HG02642 (cell line): ENCODE measurements around the gene UBR1.
"Not testable (repeated sequence)": the region's sequence is repeated elsewhere in the genome, so short reads cannot be mapped to it uniquely, and the experiment has no call there.

Experiments
- ATAC-seq: cut with Tn5 transposase; IDR thresholded peaks from one replicate; pipeline ENCODE4 v1.9.1; 2021; ENCODE audit warnings: mild to moderate bottlenecking; ENCODE audit not compliant: unreplicated experiment, poor library complexity

Gene UBR1

GRCh38 chr15:43070249-43070648 lies 35.6 kb downstream of the UBR1 start:
- ATAC-seq: no peak

GRCh38 chr15:43067717-43068461 lies 37.9 kb downstream of the UBR1 start:
- ATAC-seq: no peak

GRCh38 chr15:43056696-43057095 lies 49.1 kb downstream of the UBR1 start:
- no peak for ATAC-seq

- no peak for ATAC-seq
These were observed 53.0 kb downstream of the UBR1 start for GRCh38 chr15:43052860-43053259.

DNA sequence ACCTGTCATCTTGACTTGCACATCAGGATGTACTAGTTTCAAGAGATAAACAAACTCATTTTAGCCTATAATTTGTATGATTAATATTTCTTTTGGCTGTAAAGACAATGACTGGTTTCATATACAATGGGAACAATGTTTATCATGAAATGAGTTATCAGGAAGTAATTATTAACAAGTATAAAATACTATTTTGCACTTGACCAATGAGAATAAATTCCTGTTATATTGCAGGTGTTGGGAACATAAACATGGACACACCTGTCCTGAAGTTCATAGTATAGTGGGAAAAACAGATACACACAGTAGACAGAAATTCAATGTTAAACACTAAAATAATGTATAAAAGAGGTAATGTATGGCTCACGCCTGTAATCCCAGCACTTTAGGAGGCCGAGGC lies 56.9 kb downstream of the UBR1 start:
- no peak for ATAC-seq

DNA sequence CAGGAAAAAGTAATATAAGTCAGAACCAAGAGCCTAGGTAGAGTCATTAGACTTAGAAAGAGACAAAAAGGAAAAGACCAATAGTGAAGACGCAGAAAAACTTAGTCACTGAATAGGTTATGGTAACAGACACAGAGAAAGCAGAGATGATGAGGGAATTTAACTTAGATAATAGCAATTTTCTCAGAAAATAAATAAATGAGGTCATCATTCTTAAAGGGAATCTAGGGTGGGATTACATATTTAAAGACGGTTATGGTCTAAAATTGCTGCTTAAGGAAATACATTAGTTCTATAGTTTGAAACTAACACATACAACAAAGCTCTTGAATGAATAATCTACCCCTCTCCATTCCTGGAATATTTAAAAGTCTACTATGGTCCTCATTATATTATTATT lies 59.4 kb downstream of the UBR1 start:
- ATAC-seq: no peak

- ATAC-seq: no peak
These were observed 63.0 kb downstream of the UBR1 start for GRCh38 chr15:43042885-43043284.

DNA sequence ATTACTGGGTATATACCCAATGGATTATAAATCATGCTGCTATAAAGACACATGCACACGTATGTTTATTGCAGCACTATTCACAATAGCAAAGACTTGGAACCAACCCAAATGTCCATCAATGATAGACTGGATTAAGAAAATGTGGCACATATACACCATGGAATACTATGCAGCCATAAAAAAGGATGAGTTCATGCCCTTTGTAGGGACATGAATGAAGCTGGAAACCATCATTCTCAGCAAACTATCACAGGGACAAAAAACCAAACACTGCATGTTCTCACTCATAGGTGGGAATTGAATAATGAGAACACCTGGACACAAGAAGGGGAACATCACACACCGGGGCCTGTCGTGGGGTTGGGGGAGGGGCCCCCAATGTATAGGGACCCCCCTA lies 64.8 kb downstream of the UBR1 start:
- ATAC-seq: not testable (repeated sequence)

DNA sequence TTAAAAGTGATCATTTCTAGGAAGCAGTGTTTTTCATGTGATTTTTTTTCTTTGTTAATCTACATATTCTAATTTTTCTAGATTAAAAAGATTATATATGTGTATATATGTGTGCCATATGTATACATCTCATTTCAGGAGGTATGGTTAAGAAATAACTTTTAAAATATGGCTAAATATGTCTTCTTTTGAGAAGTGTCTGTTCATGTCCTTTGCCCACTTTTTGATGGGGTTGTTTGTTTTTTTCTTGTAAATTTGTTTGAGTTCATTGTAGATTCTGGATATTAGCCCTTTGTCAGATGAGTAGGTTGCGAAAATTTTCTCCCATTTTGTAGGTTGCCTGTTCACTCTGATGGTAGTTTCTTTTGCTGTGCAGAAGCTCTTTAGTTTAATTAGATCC lies 70.6 kb downstream of the UBR1 start:
- ATAC-seq: not testable (repeated sequence)

DNA sequence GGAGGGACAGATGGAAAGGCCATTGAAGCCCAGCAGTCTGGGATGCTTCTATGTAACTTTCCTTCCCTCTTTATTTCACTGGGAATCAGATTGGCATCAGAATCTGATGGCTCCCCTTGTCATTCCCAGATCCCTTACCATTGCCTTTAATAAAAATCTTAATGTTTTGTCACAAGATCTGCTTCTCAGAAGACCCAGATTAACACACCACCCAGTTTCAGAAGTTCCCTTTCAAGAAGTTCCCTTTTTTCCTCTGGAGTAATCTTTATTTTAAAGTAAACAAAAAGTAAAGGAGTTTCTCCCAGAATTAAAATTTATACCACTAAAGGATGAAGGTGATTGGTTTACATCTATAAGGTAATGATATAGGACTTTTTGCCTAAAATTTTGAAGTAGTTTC lies 76.4 kb downstream of the UBR1 start:
- no peak for ATAC-seq

DNA sequence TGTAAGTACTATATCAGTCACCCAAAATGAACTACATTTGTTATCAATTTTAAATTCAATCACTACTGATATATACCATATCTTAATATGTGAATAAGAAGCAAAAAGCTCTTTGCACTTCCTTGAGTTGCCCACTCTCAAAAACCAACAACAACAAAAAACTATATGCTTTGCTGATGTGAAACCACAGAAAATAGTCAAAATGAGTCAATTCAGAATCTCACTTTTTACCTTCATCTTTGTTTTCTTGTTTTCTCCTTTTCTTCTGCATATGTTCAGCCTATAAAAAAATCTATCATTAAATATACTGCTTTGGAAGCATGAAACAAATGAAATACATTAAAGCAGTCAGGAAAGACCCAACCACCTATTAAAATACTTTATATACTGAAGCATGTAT lies 80.7 kb downstream of the UBR1 start:
- no peak for ATAC-seq

- not testable (repeated sequence) for ATAC-seq
These were observed 91.2 kb downstream of the UBR1 start for GRCh38 chr15:43014671-43015070.

DNA sequence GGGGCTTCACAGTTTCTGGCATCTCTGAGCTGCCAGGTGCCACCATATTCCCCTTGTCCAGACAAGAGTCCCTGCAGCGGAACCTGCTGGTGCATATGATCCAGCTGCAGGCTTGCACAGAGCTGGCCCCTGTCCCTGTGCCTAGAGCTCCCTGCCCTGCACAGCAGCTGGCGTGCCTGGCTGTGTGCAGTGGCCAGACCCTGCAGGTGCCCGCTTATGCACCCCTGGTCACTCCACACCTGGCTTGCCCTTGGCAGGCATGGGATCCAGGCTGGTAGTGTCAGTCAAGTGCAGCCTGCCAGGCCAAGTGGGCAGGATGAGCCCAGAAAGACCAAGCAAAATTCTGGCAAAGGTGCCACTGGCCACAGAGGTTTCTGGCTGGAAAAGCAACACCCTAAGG lies 96.6 kb downstream of the UBR1 start:
- ATAC-seq: no peak

- no peak for ATAC-seq
These were observed 97.7 kb downstream of the UBR1 start for GRCh38 chr15:43008150-43008549.

DNA sequence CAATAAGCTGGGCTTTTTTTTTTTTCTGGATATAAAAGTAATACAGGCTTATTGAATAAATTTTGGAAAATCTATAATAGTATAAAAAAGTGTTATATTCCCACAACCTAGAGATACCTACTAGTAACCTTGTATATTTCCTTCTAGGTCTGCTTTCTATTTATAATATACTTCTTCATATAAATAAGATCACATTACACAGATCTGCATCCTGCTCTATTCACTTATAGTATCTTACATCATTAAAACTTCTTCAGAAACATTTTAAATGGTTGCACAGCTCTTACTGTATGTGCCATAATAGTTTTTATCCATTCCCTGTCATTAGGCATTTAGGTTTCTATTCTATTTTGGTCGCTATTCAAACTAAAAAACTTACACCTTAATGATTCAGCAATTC lies 98.3 kb downstream of the UBR1 start:
- ATAC-seq: no peak

- ATAC-seq: no peak
These were observed 98.8 kb downstream of the UBR1 start for GRCh38 chr15:43006991-43007390.

DNA sequence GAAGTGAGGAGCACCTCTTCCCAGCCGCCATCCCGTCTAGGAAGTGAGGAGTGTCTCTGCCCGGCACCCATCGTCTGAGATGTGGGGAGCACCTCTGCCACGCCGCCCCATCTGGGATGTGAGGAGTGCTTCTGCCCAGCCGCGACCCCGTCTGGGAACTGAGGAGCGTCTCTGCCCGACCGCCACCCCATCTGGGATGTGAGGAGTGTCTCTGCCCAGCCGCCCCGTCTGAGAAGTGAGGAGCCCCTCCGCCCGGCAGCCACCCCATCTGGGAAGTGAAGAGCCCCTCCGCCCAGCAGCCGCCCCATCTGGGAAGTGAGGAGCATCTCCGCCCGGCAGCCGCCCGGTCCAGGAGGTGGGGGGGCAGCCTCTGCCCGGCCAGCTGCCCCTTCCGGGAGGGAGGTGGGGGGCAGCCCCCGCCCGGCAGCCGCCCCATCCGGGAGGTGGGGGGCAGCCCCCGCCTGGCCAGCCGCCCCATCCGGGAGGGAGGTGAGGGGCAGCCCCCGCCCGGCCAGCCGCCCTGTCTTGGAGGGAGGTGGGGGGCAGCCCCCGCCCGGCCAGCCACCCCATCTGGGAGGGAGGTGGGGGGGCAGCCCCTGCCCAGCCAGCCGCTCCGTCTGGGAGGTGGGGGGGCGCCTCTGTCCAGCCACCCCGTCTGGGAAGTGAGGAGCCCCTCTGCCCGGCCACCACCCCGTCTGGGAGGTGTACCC lies 100.8 kb downstream of the UBR1 start:
- ATAC-seq: not testable (repeated sequence)

- no peak for ATAC-seq
These were observed 106.5 kb downstream of the UBR1 start for GRCh38 chr15:42999201-42999779.

GRCh38 chr15:42996871-42997270 lies 109.0 kb downstream of the UBR1 start:
- ATAC-seq: no peak

- no peak for ATAC-seq
These were observed 111.3 kb downstream of the UBR1 start for GRCh38 chr15:42994546-42994945.

DNA sequence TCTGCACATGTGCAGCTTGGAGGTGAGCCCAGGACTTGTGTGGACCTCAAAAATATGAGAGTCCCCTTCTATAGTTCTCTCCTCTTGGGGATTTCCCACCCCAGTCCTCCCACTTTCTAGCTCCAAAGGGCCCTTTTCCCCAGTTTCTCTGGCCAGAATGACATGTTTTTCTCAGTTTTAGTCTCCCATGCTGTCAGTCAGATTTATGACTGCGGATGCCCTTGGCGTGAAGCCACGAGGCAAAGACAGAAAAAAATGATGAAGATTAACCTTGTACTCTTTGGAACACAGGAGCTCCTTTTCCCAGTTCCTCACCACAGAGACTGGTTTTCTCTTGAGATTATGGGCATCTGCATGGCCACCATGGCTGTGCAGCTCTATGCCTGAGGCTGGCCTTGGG lies 113.2 kb downstream of the UBR1 start:
- no peak for ATAC-seq
